GM12801 (cell line): Measurements from ENCODE around the gene ANO1.

Experiments
- CTCF ChIP-seq: IDR thresholded peaks from one replicate; pipeline ENCODE4 v1.5.1; 2011; ENCODE audit warnings: control low read depth; ENCODE audit not compliant: insufficient read length; ENCODE audit errors: extremely low read depth

Gene ANO1

GRCh38 chr11:70090961-70091381, 12.9 kb downstream of the ANO1 start:
- TF ChIP-seq CTCF, result no peak

- TF ChIP-seq CTCF, result no peak
These were observed 13.5 kb downstream of the ANO1 start for GRCh38 chr11:70091638-70092037.

- TF ChIP-seq CTCF, result no peak
These were observed 15.0 kb downstream of the ANO1 start for GRCh38 chr11:70092959-70093715.

- no peak for TF ChIP-seq CTCF
These were observed 17.6 kb downstream of the ANO1 start for GRCh38 chr11:70095541-70096252.

GRCh38 chr11:70097783-70098563, 19.9 kb downstream of the ANO1 start:
- TF ChIP-seq CTCF, result no peak

- TF ChIP-seq CTCF, result no peak
These were observed 20.8 kb downstream of the ANO1 start for GRCh38 chr11:70098936-70099335.
